Breast epithelium (tissue), 3 donors: ENCODE results near the gene SIK3.

Experiments used
- POLR2A ChIP-seq: fragments of 450-650 bp; IDR thresholded peaks from one replicate; pipeline ENCODE4 v1.6.1; 2016; ENCODE audit warnings: antibody characterized with exemption, mild to moderate bottlenecking, moderate library complexity
- POLR2AphosphoS5 ChIP-seq, 3 donors: sonication (generic); formaldehyde crosslinking; IDR thresholded peaks; one replicate each; pipeline ENCODE4 v1.6.1; 2017; ENCODE audit warnings: antibody characterized with exemption in 3 of 3
- TF ChIP-seq, protein P1 (sequence below), 3 donors: fragments of 450-650 bp; IDR thresholded peaks; one replicate each; pipeline ENCODE4 v1.5.1; 2016 to 2017; ENCODE audit warnings: antibody characterized with exemption in 3 of 3, mild to moderate bottlenecking in 3 of 3, moderate library complexity in 3 of 3

DNA sequence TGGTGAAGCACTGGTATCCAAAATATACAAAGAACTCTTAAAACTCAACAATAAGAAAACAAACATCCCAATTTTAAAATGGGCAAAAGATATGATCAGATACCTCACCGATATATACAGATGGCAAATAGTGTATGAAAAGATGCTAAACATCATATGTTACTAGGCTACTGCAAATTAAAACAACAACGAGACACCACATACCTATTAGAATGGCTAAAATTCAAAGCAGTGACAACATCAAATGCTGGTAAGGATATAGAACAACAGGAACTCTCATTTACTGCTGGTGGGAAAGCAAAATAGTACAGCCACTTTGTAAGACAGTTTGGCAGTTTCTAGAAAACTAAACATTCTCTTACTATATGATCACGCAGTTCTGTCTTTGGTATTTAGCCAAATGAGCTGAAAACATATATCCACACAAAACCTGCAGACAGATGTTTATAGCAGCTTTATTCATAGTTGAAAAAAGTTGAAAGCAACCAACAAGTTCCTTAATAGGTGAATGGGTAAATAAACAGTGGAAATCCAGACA is 38.5 kb downstream of the SIK3 start:
- TF ChIP-seq POLR2A (no peak), POLR2AphosphoS5 (IDR thresholded peaks at IDR 0.05) (no peak)
- TF ChIP-seq, protein P1, sequence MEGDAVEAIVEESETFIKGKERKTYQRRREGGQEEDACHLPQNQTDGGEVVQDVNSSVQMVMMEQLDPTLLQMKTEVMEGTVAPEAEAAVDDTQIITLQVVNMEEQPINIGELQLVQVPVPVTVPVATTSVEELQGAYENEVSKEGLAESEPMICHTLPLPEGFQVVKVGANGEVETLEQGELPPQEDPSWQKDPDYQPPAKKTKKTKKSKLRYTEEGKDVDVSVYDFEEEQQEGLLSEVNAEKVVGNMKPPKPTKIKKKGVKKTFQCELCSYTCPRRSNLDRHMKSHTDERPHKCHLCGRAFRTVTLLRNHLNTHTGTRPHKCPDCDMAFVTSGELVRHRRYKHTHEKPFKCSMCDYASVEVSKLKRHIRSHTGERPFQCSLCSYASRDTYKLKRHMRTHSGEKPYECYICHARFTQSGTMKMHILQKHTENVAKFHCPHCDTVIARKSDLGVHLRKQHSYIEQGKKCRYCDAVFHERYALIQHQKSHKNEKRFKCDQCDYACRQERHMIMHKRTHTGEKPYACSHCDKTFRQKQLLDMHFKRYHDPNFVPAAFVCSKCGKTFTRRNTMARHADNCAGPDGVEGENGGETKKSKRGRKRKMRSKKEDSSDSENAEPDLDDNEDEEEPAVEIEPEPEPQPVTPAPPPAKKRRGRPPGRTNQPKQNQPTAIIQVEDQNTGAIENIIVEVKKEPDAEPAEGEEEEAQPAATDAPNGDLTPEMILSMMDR (IDR thresholded peaks at IDR 0.05), result no peak
